H1 (cell line): ENCODE results near the gene TEAD4. TPM values are rescaled to one million over a fixed set of nuclear protein-coding genes. Genes with fewer than 3 reads are reported as not detected.

Source experiments
- CTCF ChIA-PET: fragments of 300-600 bp; sonication (Branson Sonifier 250); formaldehyde crosslinking; loops from one replicate; lab custom pipeline; 2021; ENCODE audit not compliant: partially characterized antibody; lab: Charles Lee
- POLR2A ChIA-PET: fragments of 300-600 bp; sonication (Branson Sonifier 250); formaldehyde crosslinking; loops from one replicate; lab custom pipeline; 2021; ENCODE audit warnings: inconsistent platforms; ENCODE audit not compliant: partially characterized antibody; lab: Charles Lee
- DNase-seq, 2 experiments: peaks; one replicate each; pipeline versions ENCODE4 v3.0.0 to v3.0.0-alpha.2; 2010 to 2022; ENCODE audit warnings: low spot score in 2 of 2, low read depth in 1 of 2, mixed read lengths in 1 of 2
- FAIRE-seq: peaks from 2 replicates; lab custom pipeline; 2011; peaks lifted over from hg19 to GRCh38; lab: Jason Lieb, UNC
- H2AFZ ChIP-seq: 2 replicates; pipeline ENCODE4 v1.8.1; 2012; ENCODE audit warnings: low read length, inconsistent platforms
- H2AK5ac ChIP-seq: 2 replicates; pipeline ENCODE4 v1.6.1; 2013; ENCODE audit warnings: low read depth, low read length
- H2BK120ac ChIP-seq: replicated peaks from 2 replicates; pipeline ENCODE3; 2013; ENCODE audit warnings: low read depth, low read length, inconsistent platforms
- H2BK12ac ChIP-seq: 2 replicates; pipeline ENCODE4 v1.6.1; 2013; ENCODE audit warnings: low read depth, low read length
- H2BK15ac ChIP-seq: 2 replicates; pipeline ENCODE4 v1.6.1; 2013; ENCODE audit warnings: low read length
- H2BK20ac ChIP-seq: 2 replicates; pipeline ENCODE4 v1.6.1; 2013; ENCODE audit warnings: low read length
- H2BK5ac ChIP-seq: 2 replicates; pipeline ENCODE4 v1.6.1; 2013; ENCODE audit warnings: low read depth, low read length
- H3K14ac ChIP-seq: 2 replicates; pipeline ENCODE4 v1.6.1; 2013; ENCODE audit warnings: inconsistent platforms; ENCODE audit not compliant: insufficient read length
- H3K18ac ChIP-seq: 2 replicates; pipeline ENCODE4 v1.6.1; 2013; ENCODE audit warnings: low read length; ENCODE audit errors: extremely low read depth
- H3K23ac ChIP-seq: 2 replicates; pipeline ENCODE4 v1.6.1; 2013; ENCODE audit warnings: inconsistent platforms; ENCODE audit not compliant: insufficient read length
- H3K23me2 ChIP-seq: 2 replicates; pipeline ENCODE4 v1.6.1; 2013; ENCODE audit warnings: low read depth, low read length
- H3K27ac ChIP-seq: 2 replicates; pipeline ENCODE4 v1.6.1; 2011; ENCODE audit warnings: low read depth, low read length, inconsistent platforms
- H3K27me3 ChIP-seq, 4 experiments: replicated peaks in 1 of 4; 1 replicate in 1 of 4; 2 replicates in 3 of 4; pipeline versions ENCODE4 v1.6.1 to v1.8.1; 2011 to 2013; ENCODE audit warnings: low read length in 3 of 4, mild to moderate bottlenecking in 3 of 4, inconsistent platforms in 2 of 4, mixed read lengths in 2 of 4, moderate library complexity in 1 of 4; ENCODE audit not compliant: control insufficient read depth in 3 of 4, insufficient read depth in 3 of 4; ENCODE audit errors: extremely low read depth in 1 of 4
- H3K36me3 ChIP-seq, 4 experiments: 2 replicates each; pipeline versions ENCODE4 v1.6.1 to v1.8.1; 2011 to 2013; ENCODE audit warnings: mild to moderate bottlenecking in 4 of 4, low read length in 3 of 4, moderate library complexity in 2 of 4, control low read depth in 1 of 4, inconsistent platforms in 1 of 4; ENCODE audit not compliant: insufficient read depth in 4 of 4, control insufficient read depth in 2 of 4
- H3K4ac ChIP-seq: replicated peaks from 2 replicates; pipeline ENCODE3; 2013; ENCODE audit warnings: low read length, low read depth, mixed read lengths, inconsistent platforms; ENCODE audit not compliant: insufficient read length
- H3K4me1 ChIP-seq, 4 experiments: replicated peaks in 1 of 4; 1 replicate in 1 of 4; 2 replicates in 3 of 4; pipeline versions ENCODE4 v1.6.1 to v1.8.1; 2011 to 2013; ENCODE audit warnings: low read length in 3 of 4, inconsistent platforms in 2 of 4, mixed read lengths in 1 of 4; ENCODE audit not compliant: insufficient read depth in 4 of 4, control insufficient read depth in 3 of 4
- H3K4me2 ChIP-seq, 2 experiments: 2 replicates each; pipeline versions ENCODE4 v1.6.1 to v1.8.1; 2011 to 2013; ENCODE audit warnings: low read depth in 2 of 2, low read length in 2 of 2, control low read depth in 1 of 2, inconsistent platforms in 1 of 2, mild to moderate bottlenecking in 1 of 2; ENCODE audit not compliant: insufficient read depth in 1 of 2
- H3K4me3 ChIP-seq, 4 experiments: fragments of 200-600, 300-600 bp in 1 of 4; sonication (generic), shearing (Covaris generic), sonication (Bioruptor Twin) in 1 of 4; 2 replicates each; pipeline versions ENCODE4 v1.5.1 to v1.8.1; 2011 to 2016; ENCODE audit warnings: low read length in 4 of 4, low read depth in 3 of 4, control low read depth in 2 of 4, inconsistent platforms in 2 of 4, mild to moderate bottlenecking in 2 of 4, mixed read lengths in 1 of 4, moderate library complexity in 1 of 4; ENCODE audit not compliant: insufficient read depth in 2 of 4; ENCODE audit errors: extremely low read depth in 1 of 4
- H3K56ac ChIP-seq: replicated peaks from 2 replicates; pipeline ENCODE3; 2013; ENCODE audit warnings: low read depth, mild to moderate bottlenecking, mixed read lengths, low read length, inconsistent platforms; ENCODE audit not compliant: insufficient read length
- H3K79me1 ChIP-seq: 2 replicates; pipeline ENCODE4 v1.6.1; 2013; ENCODE audit warnings: low read depth, low read length, control low read depth
- H3K79me2 ChIP-seq, 2 experiments: 2 replicates each; pipeline versions ENCODE4 v1.6.1 to v1.8.1; 2012 to 2013; ENCODE audit warnings: low read length in 2 of 2, mild to moderate bottlenecking in 2 of 2, inconsistent platforms in 1 of 2; ENCODE audit not compliant: insufficient read depth in 2 of 2, control insufficient read depth in 1 of 2
- H3K9ac ChIP-seq, 4 experiments: replicated peaks in 1 of 4; 1 replicate in 1 of 4; 2 replicates in 3 of 4; pipeline versions ENCODE4 v1.6.1 to v1.8.1; 2011 to 2013; ENCODE audit warnings: low read depth in 3 of 4, low read length in 3 of 4, control low read depth in 2 of 4, mild to moderate bottlenecking in 2 of 4, moderate library complexity in 2 of 4, inconsistent platforms in 1 of 4; ENCODE audit errors: extremely low read depth in 1 of 4
- H3K9me3 ChIP-seq, 2 experiments: 2 replicates each; pipeline versions ENCODE4 v1.6.1 to v1.8.1; 2012 to 2013; ENCODE audit warnings: mild to moderate bottlenecking in 2 of 2, moderate library complexity in 2 of 2, control low read depth in 1 of 2, inconsistent platforms in 1 of 2, low read depth in 1 of 2, low read length in 1 of 2, mixed read lengths in 1 of 2; ENCODE audit not compliant: insufficient read depth in 2 of 2
- H4K20me1 ChIP-seq, 2 experiments: replicated peaks in 1 of 2; 2 replicates each; pipeline versions ENCODE3 to v1.8.1; 2011 to 2013; ENCODE audit warnings: inconsistent platforms in 2 of 2, low read length in 2 of 2, mild to moderate bottlenecking in 1 of 2; ENCODE audit not compliant: insufficient read depth in 2 of 2, control insufficient read depth in 1 of 2
- H4K5ac ChIP-seq: 2 replicates; pipeline ENCODE4 v1.6.1; 2013; ENCODE audit warnings: low read length, low read depth, mixed read lengths, inconsistent platforms; ENCODE audit not compliant: insufficient read length
- H4K8ac ChIP-seq: 2 replicates; pipeline ENCODE4 v1.8.0; 2013; ENCODE audit warnings: mild to moderate bottlenecking, moderate library complexity, low read length, inconsistent platforms; ENCODE audit not compliant: insufficient read depth; ENCODE audit errors: extremely low read depth
- H4K91ac ChIP-seq: replicated peaks from 2 replicates; pipeline ENCODE3; 2013; ENCODE audit warnings: low read length, mixed read lengths, inconsistent platforms; ENCODE audit not compliant: insufficient read length
- CBX8 ChIP-seq: fragments of 300-800, 300-1000 bp; sonication (generic); IDR thresholded peaks from 2 replicates; pipeline ENCODE4 v1.7.1; 2016; ENCODE audit warnings: low read depth, low read length, borderline replicate concordance
- POLR2AphosphoS5 ChIP-seq: IDR thresholded peaks from 2 replicates; pipeline ENCODE4 v1.6.1; 2011; ENCODE audit warnings: low read depth, low read length
- WGBS, 2 experiments: shearing (Covaris generic) in 1 of 2; methylation state at CpG; one replicate each; pipeline versions ENCODE4 v1.1.6 to v1.1.7; 2013 to 2015; ENCODE audit warnings: low lambda C conversion rate in 2 of 2, mixed read lengths in 2 of 2, inconsistent platforms in 1 of 2, low coverage in 1 of 2, missing lambda C conversion rate in 1 of 2; ENCODE audit not compliant: insufficient replicate concordance in 2 of 2, insufficient coverage in 1 of 2, insufficient read length in 1 of 2; ENCODE audit errors: extremely low coverage in 1 of 2, missing lambda C conversion rate in 1 of 2; 5-methylcytosine and 5-hydroxymethylcytosine counted together
- polyA plus RNA-seq, 7 experiments: library from polyadenylated mRNA; depleted of rRNA in 3 of 7; stranded (reverse) in 5 of 7; unstranded in 2 of 7; fragments of >200 nt in 5 of 7; fragments of 200-250 nt in 2 of 7; gene quantifications; 1 replicate in 5 of 7; 2 replicates in 1 of 7; 4 replicates in 1 of 7; pipeline versions ENCODE4 v1.2.1 to v1.2.3, GENCODE V29; 2011 to 2013; ENCODE audit warnings: missing spikeins in 2 of 7, mixed read lengths in 2 of 7
- total RNA-seq: library from RNA; stranded (reverse); fragmentation: NEBNext Ultra II Directional; extraction: Animal tissue kit (Norgen Biotek cat#: 25700); gene quantifications from 2 replicates; pipeline ENCODE4 v1.2.1, GENCODE V29; 2021

The TEAD4 gene
- total and polyA plus RNA-seq, 2 of the 8 experiments (the other 6 are each of a cell fraction or from before 2014, with no cell fraction given): 56.7 to 116 TPM

GRCh38 chr12:2970744-2971143 is 11.5 kb downstream of the TEAD4 start:
- H3K9me3 ChIP-seq: no peaks in the 10 kb centered on the region
- no peak overlapping the region; the same call in 1 of the 2 replicates for H4K8ac ChIP-seq
- peaks cover 2% of the 10 kb centered on the region; the same call in 1 of the 2 replicates for H3K23me2 ChIP-seq
- H2BK5ac ChIP-seq: peak overlapping the region; percentile 7; the same call in 1 of the 2 replicates
- no peak overlapping the region for H3K18ac ChIP-seq
- POLR2A ChIA-PET: interaction anchor here (0.9 to 1.8 kb wide), 4 partner anchors 8 to 21 kb away, joined by 3 to 7 read pairs (median 4); no protein-coding TSS in a partner anchor
- no peak overlapping the region for H4K5ac ChIP-seq
- H3K4me1 ChIP-seq: peaks cover 0 to 11% (median 4%) of the 10 kb centered on the region in 4 experiments; a peak in 6 of 7 replicates
- peak overlapping the region in 1 of 4 experiments; percentile 32; a peak in 1 of 7 replicates for H3K9ac ChIP-seq
- H3K27me3 ChIP-seq: no peaks in the 10 kb centered on the region
- peaks cover 17% of the 10 kb centered on the region for H3K79me1 ChIP-seq
- H3K23ac ChIP-seq: no peak overlapping the region
- H3K56ac ChIP-seq: no peak overlapping the region
- H3K27ac ChIP-seq: no peak overlapping the region
- no peak for TF ChIP-seq CBX8
- 0 out of 2 replicates have a peak, but pooled peaks have one; percentile 17 for TF ChIP-seq POLR2AphosphoS5
- WGBS, 2 experiments: 95% methylated on average over 10 of the region's 10 CpGs; no CpG with 5 or more reads in 1 of the 2 experiments
- no peak overlapping the region for H2AFZ ChIP-seq
- peaks cover 0 to 10% (median 0%) of the 10 kb centered on the region in 4 experiments; a peak in 3 of 8 replicates for H3K36me3 ChIP-seq
- H4K91ac ChIP-seq: no peak overlapping the region
- no peak overlapping the region for H3K4ac ChIP-seq
- H3K14ac ChIP-seq: no peak overlapping the region
- CTCF ChIA-PET: interaction anchor here (1.3 to 3.6 kb wide), 3 partner anchors 21 to 63 kb away, joined by 3 to 11 read pairs (median 4); no protein-coding TSS in a partner anchor
- no peak overlapping the region for H2AK5ac ChIP-seq
- H2BK20ac ChIP-seq: no peak overlapping the region
- DNase-seq: no peak
- no peak overlapping the region for H3K4me2 ChIP-seq
- peak overlapping the region; percentile 23; the same call in 1 of the 2 replicates for H2BK12ac ChIP-seq
- no peak overlapping the region for H2BK120ac ChIP-seq
- FAIRE-seq: no peak
- peaks cover 17 to 87% of the 10 kb centered on the region in 2 experiments for H3K79me2 ChIP-seq
- no peak overlapping the region for H3K4me3 ChIP-seq
- peaks cover 14 to 27% of the 10 kb centered on the region in 2 experiments for H4K20me1 ChIP-seq
- no peak overlapping the region for H2BK15ac ChIP-seq
